Ramos (cell line): Measurements from ENCODE around the gene DNAJC18.
"Not testable (repeated sequence)": the region's sequence is repeated elsewhere in the genome, so short reads cannot be mapped to it uniquely, and the experiment has no call there.

Experiments used
- in situ Hi-C: fragments of 300-500 bp; cut with MboI; formaldehyde crosslinking; loops from one replicate; pipeline ENCODE4 v1.14.3; 2022; ENCODE audit warnings: low sequenced_read_pairs; ENCODE audit not compliant: unreplicated experiment

Gene DNAJC18

GRCh38 chr5:139461698-139462097 is 22.4 kb upstream of the DNAJC18 start:
- in situ Hi-C loops = no loop called here

- in situ Hi-C loops = no loop called here
Observed at GRCh38 chr5:139461176-139461575, 21.9 kb upstream of the DNAJC18 start.

DNA sequence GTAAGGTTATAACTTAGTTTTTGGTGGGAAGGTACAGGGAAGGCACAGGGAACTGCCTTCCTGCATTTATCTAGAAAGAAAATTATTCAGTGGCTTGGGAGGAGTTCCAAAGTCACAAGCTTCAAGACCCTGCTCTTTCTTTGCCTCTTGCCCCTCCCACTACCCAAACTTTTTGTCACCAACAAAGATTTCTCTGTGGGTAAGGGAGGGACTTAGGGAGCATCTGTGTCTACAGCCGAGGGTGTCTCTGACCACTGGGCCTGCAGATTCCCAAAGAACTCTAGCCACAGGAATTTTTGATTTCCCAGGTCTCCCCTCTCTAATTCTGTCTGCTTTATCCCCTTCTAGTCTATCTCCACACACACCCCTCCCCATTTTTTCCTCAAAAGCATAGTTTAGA is 21.1 kb upstream of the DNAJC18 start:
- in situ Hi-C loops = no loop called here

DNA sequence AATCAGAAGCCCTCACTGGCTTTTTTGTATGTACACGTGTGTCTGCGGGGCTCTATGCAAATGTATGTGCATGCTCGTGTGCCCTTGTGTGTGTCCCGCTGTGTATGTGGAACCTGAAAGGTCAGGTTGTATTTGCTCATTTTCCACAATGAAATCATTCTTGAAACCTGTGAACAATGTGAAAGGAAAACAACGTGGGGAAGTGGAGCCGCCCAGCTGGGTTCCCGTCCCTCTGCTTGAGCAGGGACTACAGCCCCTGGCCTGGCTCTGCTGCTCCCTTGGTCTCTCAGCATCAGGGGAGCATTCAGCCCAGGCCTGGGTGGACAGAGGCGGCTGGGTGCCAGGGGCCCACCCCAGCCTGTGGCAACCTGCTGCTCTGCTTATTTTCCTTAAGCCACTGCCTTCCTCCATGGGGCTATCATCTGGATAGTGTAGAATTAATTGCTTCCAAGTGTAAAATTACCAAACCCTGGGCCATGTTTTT is 20.2 kb upstream of the DNAJC18 start:
- in situ Hi-C loops = no loop called here

- in situ Hi-C loops = no loop called here
Observed at GRCh38 chr5:139458580-139459407, 19.5 kb upstream of the DNAJC18 start.

DNA sequence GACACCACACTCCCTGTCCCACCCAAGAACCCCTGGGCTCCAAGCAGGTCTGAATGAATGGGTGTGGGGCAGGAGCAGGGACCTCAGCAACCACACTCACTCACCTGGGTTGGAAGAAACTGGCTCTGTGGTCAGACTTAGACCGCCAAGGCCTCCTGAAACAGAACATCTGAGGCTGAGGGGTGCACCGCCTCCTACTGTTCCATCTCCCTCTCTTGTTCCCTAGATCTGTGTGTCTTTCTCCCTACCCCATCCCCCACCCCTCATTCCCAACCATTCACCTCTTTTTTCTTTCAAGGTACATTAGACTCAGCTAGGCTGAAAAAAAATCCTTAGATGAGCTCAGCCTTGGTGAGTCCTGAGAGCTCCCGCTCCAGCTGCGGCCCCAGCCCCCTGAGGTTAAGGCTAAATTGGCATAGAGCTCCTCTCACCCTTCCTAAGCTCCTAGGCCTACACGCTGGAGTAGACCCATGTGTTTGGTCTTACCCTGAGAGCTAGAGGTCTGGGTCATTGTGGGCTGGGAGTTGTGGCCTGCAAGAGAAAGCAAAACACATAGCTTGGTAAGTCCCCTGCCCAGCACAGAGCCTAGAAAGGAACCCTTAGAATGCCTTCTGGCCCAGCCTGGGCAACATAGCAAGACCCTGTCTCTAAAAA is 18.5 kb upstream of the DNAJC18 start:
- in situ Hi-C loops = no loop called here

- in situ Hi-C loops = no loop called here
Observed at GRCh38 chr5:139457241-139457640, 17.9 kb upstream of the DNAJC18 start.

DNA sequence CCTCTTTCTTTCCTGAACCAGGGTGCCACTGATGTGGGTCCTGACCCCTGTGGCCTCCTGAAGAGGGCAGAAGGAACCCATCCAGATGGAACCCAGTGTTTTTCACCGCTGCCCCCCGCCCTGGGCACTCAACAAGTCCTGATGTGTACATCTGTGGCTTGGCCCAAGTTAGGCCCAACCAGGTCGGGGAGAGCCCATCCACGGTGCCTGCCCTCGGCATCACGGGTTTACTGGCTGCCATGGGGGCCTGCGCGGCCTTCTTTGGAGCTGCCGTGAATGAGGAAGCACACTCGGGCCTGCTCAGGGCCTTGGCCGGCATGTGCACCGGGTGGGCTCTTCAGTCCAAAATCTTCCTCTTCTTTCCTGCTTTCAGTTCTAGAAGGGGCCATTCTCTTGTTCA is 17.5 kb upstream of the DNAJC18 start:
- in situ Hi-C loops = no loop called here

DNA sequence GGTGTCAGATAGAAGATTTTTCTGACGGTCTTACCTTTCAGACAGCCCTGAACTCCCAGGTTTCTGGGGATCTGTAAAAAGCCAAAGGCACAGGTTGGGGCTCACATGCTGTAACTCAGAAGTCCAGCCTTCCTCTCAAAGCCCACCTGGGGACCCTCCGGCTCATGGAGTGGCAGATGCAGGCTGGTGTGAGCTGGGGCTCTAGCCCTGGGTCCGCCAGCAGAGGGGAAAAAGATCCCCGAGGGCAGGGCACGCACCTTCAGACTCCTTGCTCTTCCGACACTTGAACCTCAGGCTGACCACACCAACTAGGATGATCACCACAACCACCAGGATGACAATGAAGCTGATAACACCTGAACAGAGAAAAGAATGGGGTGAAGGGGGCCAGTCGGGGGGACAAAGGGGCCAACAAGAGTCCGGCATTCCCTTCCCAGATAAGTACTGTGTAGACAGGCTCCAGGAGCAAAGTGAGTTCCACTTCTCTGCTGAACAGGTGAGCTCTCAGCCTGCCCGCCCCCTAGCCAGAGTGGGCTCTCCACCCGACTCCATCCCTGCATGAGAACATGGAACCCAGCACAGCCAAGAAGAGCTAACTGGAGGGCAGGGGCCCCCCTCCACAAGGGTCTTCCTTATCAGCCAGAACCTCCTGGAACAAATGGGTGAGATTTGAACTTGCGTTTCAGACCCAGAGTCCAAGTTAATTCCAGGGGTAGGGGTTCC is 15.4 kb upstream of the DNAJC18 start:
- in situ Hi-C loops = no loop called here

GRCh38 chr5:139453683-139454567 is 14.6 kb upstream of the DNAJC18 start:
- in situ Hi-C loops = no loop called here

DNA sequence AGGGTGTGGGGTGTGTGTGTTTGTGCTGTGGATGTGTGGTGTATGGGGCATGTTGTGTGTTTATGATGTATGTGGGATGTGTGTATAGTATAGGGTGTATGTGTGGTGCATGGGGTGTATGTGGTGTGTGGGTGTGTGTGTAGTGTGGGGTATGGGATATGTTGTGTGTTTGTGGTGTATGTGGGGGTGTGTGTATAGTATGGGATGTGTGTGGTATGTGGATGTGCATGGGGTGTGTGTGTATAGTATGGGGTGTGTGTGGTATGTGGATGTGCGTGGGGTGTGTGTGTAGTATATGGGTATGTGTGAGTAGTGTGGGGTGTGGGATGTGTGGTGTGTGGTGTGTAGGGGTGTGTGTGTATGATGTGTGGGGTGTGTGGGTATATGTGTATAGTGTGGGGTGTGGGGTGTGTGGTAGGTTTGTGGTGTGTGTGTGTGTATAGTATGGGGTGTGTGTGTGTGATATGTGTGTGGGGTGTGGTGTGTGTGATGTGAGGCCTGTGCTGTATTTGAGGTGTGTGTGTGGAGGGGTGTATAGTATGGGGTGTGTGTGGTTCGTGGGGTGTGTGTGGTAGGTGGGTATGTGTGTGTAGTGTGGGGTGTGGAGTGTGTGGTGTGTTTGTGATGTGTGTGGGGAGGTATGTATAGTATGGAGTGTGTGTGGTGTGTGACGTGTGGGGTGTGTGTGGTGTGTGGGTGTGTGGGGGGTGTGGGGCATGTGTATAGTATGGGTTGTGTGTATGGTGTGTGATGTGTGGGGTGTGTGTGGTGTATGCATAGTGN is 12.7 kb upstream of the DNAJC18 start:
- in situ Hi-C loops = no loop called here

DNA sequence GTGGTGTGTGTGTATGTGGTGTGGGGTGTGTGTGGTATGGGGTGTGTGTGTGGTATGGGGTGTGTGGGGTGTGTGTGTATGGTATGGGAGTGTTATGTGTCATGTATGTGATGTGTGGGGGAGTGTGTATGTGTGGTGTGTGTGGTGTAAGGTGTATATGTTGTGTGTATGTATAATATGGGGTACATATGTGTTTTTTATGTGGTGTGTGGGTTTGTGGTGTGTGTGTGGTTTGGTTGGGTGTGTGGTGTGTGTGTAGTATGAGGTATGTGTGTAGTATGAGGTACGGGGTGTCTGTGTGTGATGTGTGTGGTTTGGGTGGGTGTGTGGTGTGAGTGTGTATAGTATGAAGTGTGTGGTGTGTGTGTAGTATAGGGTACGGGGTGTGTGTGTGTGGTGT is 11.9 kb upstream of the DNAJC18 start:
- in situ Hi-C loops = no loop called here

GRCh38 chr5:139446956-139447779 is 7.8 kb upstream of the DNAJC18 start:
- in situ Hi-C loops = no loop called here

DNA sequence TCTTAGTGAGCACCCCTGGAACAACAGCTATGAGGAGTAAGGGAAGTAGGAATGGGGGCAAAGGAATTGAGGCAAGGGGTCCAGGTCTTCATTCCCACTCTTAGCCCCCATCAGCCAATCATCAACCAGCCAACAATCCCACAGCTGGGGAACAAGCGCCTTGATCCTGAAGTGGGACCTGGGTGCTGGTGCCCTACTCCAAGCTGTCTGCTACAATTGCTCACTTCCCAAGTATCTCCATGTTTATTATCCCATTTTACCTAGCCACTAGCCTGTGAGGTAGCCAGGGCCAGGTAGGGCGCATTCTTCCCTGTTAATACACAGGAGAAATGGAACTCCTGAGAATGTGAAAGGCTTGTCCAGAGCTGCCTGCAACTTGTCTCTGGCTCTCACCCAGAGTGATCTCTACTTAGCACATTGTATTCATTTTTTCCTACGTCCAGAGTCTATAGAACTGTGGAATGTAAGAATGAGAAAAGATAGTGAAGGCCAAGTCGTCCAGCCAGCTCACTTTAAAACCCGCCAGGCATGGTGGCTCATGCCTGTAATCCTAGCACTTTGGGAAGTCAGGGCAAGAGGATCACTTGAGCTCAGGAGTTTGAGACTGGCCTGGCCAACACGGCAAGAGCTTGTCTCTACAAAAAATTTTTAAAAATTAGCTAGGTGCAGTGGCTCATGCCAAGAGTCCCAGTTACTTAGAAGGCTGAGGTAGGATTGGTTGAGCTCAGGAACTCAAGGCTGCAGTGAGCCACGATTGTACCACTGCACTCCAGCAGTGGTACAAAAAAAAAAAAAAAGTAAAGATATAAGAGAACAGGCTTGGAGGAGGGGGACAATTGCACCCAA is 6.2 kb upstream of the DNAJC18 start:
- in situ Hi-C loops = no loop called here

DNA sequence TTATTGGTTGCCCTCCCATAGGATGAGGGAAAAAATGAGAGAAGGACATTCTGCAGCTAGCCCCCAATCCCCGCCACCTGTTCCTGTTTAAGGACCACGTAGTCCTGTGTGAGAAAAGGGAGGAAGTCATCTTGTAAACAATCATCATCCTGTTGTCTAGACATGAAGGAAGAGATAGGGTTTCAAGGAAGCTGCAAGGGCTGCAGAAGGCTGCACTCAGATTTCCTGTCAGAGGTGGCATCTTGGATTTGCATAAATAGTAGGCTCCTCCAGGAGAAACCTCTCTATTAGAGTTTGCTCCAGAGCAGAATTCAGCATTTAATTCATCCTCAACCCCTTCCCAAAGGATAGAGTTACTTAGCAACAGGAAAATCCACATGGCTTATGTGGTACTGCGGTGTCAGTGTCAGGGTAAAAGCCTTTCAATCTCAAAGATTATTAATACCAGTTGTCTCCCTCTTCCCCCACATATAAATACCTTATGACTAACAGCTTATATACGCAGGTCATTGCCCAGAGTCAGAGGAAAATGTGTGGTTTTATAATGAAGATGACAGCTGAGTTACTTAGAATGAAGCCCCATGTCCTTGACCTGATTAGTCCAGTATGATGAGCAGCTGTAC is 4.6 kb upstream of the DNAJC18 start:
- in situ Hi-C loops = no loop called here

DNA sequence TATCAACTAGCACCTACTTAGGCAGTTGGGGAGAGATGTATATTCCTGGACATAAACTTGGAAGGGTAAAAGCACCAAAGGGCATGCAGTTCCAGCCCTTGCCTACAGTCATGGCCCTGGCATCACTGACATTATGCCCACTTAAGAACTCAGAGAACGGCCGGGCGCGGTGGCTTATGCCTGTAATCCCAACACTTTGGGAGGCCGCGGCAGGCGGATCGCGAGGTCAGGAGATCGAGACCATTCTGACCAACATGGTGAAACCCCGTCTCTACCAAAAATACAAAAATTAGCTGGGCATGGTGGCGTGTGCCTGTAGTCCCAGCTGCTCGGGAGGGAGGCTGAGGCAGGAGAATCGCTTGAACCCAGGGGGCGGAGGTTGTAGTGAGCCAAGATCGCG is 1.1 kb upstream of the DNAJC18 start:
- in situ Hi-C loops = not testable (repeated sequence)

DNA sequence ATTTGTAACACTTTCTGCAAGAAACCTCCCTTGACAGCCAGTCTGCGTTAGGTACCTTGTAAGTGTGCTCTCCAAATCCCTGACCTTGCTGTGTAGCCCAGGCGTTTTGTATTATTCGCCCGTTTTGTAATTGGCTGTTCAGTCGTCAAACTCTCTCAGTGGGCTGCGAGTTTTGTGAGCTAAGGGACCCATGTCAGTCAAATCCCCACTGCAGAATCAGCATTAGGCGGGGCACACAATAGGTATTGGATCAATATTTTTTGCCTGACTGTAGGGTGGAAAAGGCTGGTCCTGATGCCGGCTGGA is 665 bp downstream of the DNAJC18 start:
- in situ Hi-C loops = no loop called here
